H1 (cell line): ENCODE results near the gene SLC12A4. TPM values are rescaled to one million over a fixed set of nuclear protein-coding genes. Genes with fewer than 3 reads are reported as not detected.

Experiments used
- CTCF ChIA-PET: fragments of 300-600 bp; sonication (Branson Sonifier 250); formaldehyde crosslinking; loops from one replicate; lab custom pipeline; 2021; ENCODE audit not compliant: partially characterized antibody; lab: Charles Lee
- POLR2A ChIA-PET: fragments of 300-600 bp; sonication (Branson Sonifier 250); formaldehyde crosslinking; loops from one replicate; lab custom pipeline; 2021; ENCODE audit warnings: inconsistent platforms; ENCODE audit not compliant: partially characterized antibody; lab: Charles Lee
- DNase-seq, 2 experiments: peaks; one replicate each; pipeline versions ENCODE4 v3.0.0 to v3.0.0-alpha.2; 2010 to 2022; ENCODE audit warnings: low spot score in 2 of 2, low read depth in 1 of 2, mixed read lengths in 1 of 2
- FAIRE-seq: peaks from 2 replicates; lab custom pipeline; 2011; peaks lifted over from hg19 to GRCh38; lab: Jason Lieb, UNC
- H2AFZ ChIP-seq: 2 replicates; pipeline ENCODE4 v1.8.1; 2012; ENCODE audit warnings: low read length, inconsistent platforms
- H2AK5ac ChIP-seq: 2 replicates; pipeline ENCODE4 v1.6.1; 2013; ENCODE audit warnings: low read depth, low read length
- H2BK120ac ChIP-seq: replicated peaks from 2 replicates; pipeline ENCODE3; 2013; ENCODE audit warnings: low read depth, low read length, inconsistent platforms
- H2BK12ac ChIP-seq: 2 replicates; pipeline ENCODE4 v1.6.1; 2013; ENCODE audit warnings: low read depth, low read length
- H2BK15ac ChIP-seq: 2 replicates; pipeline ENCODE4 v1.6.1; 2013; ENCODE audit warnings: low read length
- H2BK20ac ChIP-seq: 2 replicates; pipeline ENCODE4 v1.6.1; 2013; ENCODE audit warnings: low read length
- H2BK5ac ChIP-seq: 2 replicates; pipeline ENCODE4 v1.6.1; 2013; ENCODE audit warnings: low read depth, low read length
- H3K14ac ChIP-seq: 2 replicates; pipeline ENCODE4 v1.6.1; 2013; ENCODE audit warnings: inconsistent platforms; ENCODE audit not compliant: insufficient read length
- H3K18ac ChIP-seq: 2 replicates; pipeline ENCODE4 v1.6.1; 2013; ENCODE audit warnings: low read length; ENCODE audit errors: extremely low read depth
- H3K23ac ChIP-seq: 2 replicates; pipeline ENCODE4 v1.6.1; 2013; ENCODE audit warnings: inconsistent platforms; ENCODE audit not compliant: insufficient read length
- H3K23me2 ChIP-seq: 2 replicates; pipeline ENCODE4 v1.6.1; 2013; ENCODE audit warnings: low read depth, low read length
- H3K27ac ChIP-seq: 2 replicates; pipeline ENCODE4 v1.6.1; 2011; ENCODE audit warnings: low read depth, low read length, inconsistent platforms
- H3K27me3 ChIP-seq, 4 experiments: replicated peaks in 1 of 4; 1 replicate in 1 of 4; 2 replicates in 3 of 4; pipeline versions ENCODE4 v1.6.1 to v1.8.1; 2011 to 2013; ENCODE audit warnings: low read length in 3 of 4, mild to moderate bottlenecking in 3 of 4, inconsistent platforms in 2 of 4, mixed read lengths in 2 of 4, moderate library complexity in 1 of 4; ENCODE audit not compliant: control insufficient read depth in 3 of 4, insufficient read depth in 3 of 4; ENCODE audit errors: extremely low read depth in 1 of 4
- H3K36me3 ChIP-seq, 4 experiments: 2 replicates each; pipeline versions ENCODE4 v1.6.1 to v1.8.1; 2011 to 2013; ENCODE audit warnings: mild to moderate bottlenecking in 4 of 4, low read length in 3 of 4, moderate library complexity in 2 of 4, control low read depth in 1 of 4, inconsistent platforms in 1 of 4; ENCODE audit not compliant: insufficient read depth in 4 of 4, control insufficient read depth in 2 of 4
- H3K4ac ChIP-seq: replicated peaks from 2 replicates; pipeline ENCODE3; 2013; ENCODE audit warnings: low read length, low read depth, mixed read lengths, inconsistent platforms; ENCODE audit not compliant: insufficient read length
- H3K4me1 ChIP-seq, 4 experiments: replicated peaks in 1 of 4; 1 replicate in 1 of 4; 2 replicates in 3 of 4; pipeline versions ENCODE4 v1.6.1 to v1.8.1; 2011 to 2013; ENCODE audit warnings: low read length in 3 of 4, inconsistent platforms in 2 of 4, mixed read lengths in 1 of 4; ENCODE audit not compliant: insufficient read depth in 4 of 4, control insufficient read depth in 3 of 4
- H3K4me2 ChIP-seq, 2 experiments: 2 replicates each; pipeline versions ENCODE4 v1.6.1 to v1.8.1; 2011 to 2013; ENCODE audit warnings: low read depth in 2 of 2, low read length in 2 of 2, control low read depth in 1 of 2, inconsistent platforms in 1 of 2, mild to moderate bottlenecking in 1 of 2; ENCODE audit not compliant: insufficient read depth in 1 of 2
- H3K4me3 ChIP-seq, 4 experiments: fragments of 200-600, 300-600 bp in 1 of 4; sonication (generic), shearing (Covaris generic), sonication (Bioruptor Twin) in 1 of 4; 2 replicates each; pipeline versions ENCODE4 v1.5.1 to v1.8.1; 2011 to 2016; ENCODE audit warnings: low read length in 4 of 4, low read depth in 3 of 4, control low read depth in 2 of 4, inconsistent platforms in 2 of 4, mild to moderate bottlenecking in 2 of 4, mixed read lengths in 1 of 4, moderate library complexity in 1 of 4; ENCODE audit not compliant: insufficient read depth in 2 of 4; ENCODE audit errors: extremely low read depth in 1 of 4
- H3K56ac ChIP-seq: replicated peaks from 2 replicates; pipeline ENCODE3; 2013; ENCODE audit warnings: low read depth, mild to moderate bottlenecking, mixed read lengths, low read length, inconsistent platforms; ENCODE audit not compliant: insufficient read length
- H3K79me1 ChIP-seq: 2 replicates; pipeline ENCODE4 v1.6.1; 2013; ENCODE audit warnings: low read depth, low read length, control low read depth
- H3K79me2 ChIP-seq, 2 experiments: 2 replicates each; pipeline versions ENCODE4 v1.6.1 to v1.8.1; 2012 to 2013; ENCODE audit warnings: low read length in 2 of 2, mild to moderate bottlenecking in 2 of 2, inconsistent platforms in 1 of 2; ENCODE audit not compliant: insufficient read depth in 2 of 2, control insufficient read depth in 1 of 2
- H3K9ac ChIP-seq, 4 experiments: replicated peaks in 1 of 4; 1 replicate in 1 of 4; 2 replicates in 3 of 4; pipeline versions ENCODE4 v1.6.1 to v1.8.1; 2011 to 2013; ENCODE audit warnings: low read depth in 3 of 4, low read length in 3 of 4, control low read depth in 2 of 4, mild to moderate bottlenecking in 2 of 4, moderate library complexity in 2 of 4, inconsistent platforms in 1 of 4; ENCODE audit errors: extremely low read depth in 1 of 4
- H3K9me3 ChIP-seq, 2 experiments: 2 replicates each; pipeline versions ENCODE4 v1.6.1 to v1.8.1; 2012 to 2013; ENCODE audit warnings: mild to moderate bottlenecking in 2 of 2, moderate library complexity in 2 of 2, control low read depth in 1 of 2, inconsistent platforms in 1 of 2, low read depth in 1 of 2, low read length in 1 of 2, mixed read lengths in 1 of 2; ENCODE audit not compliant: insufficient read depth in 2 of 2
- H4K20me1 ChIP-seq, 2 experiments: replicated peaks in 1 of 2; 2 replicates each; pipeline versions ENCODE3 to v1.8.1; 2011 to 2013; ENCODE audit warnings: inconsistent platforms in 2 of 2, low read length in 2 of 2, mild to moderate bottlenecking in 1 of 2; ENCODE audit not compliant: insufficient read depth in 2 of 2, control insufficient read depth in 1 of 2
- H4K5ac ChIP-seq: 2 replicates; pipeline ENCODE4 v1.6.1; 2013; ENCODE audit warnings: low read length, low read depth, mixed read lengths, inconsistent platforms; ENCODE audit not compliant: insufficient read length
- H4K8ac ChIP-seq: 2 replicates; pipeline ENCODE4 v1.8.0; 2013; ENCODE audit warnings: mild to moderate bottlenecking, moderate library complexity, low read length, inconsistent platforms; ENCODE audit not compliant: insufficient read depth; ENCODE audit errors: extremely low read depth
- H4K91ac ChIP-seq: replicated peaks from 2 replicates; pipeline ENCODE3; 2013; ENCODE audit warnings: low read length, mixed read lengths, inconsistent platforms; ENCODE audit not compliant: insufficient read length
- SP2 ChIP-seq: IDR thresholded peaks from 2 replicates; pipeline ENCODE4 v1.6.1; 2012; ENCODE audit warnings: mild to moderate bottlenecking, low read length, inconsistent platforms
- WGBS, 2 experiments: shearing (Covaris generic) in 1 of 2; methylation state at CpG; one replicate each; pipeline versions ENCODE4 v1.1.6 to v1.1.7; 2013 to 2015; ENCODE audit warnings: low lambda C conversion rate in 2 of 2, mixed read lengths in 2 of 2, inconsistent platforms in 1 of 2, low coverage in 1 of 2, missing lambda C conversion rate in 1 of 2; ENCODE audit not compliant: insufficient replicate concordance in 2 of 2, insufficient coverage in 1 of 2, insufficient read length in 1 of 2; ENCODE audit errors: extremely low coverage in 1 of 2, missing lambda C conversion rate in 1 of 2; 5-methylcytosine and 5-hydroxymethylcytosine counted together
- polyA plus RNA-seq, 7 experiments: library from polyadenylated mRNA; depleted of rRNA in 3 of 7; stranded (reverse) in 5 of 7; unstranded in 2 of 7; fragments of >200 nt in 5 of 7; fragments of 200-250 nt in 2 of 7; gene quantifications; 1 replicate in 5 of 7; 2 replicates in 1 of 7; 4 replicates in 1 of 7; pipeline versions ENCODE4 v1.2.1 to v1.2.3, GENCODE V29; 2011 to 2013; ENCODE audit warnings: missing spikeins in 2 of 7, mixed read lengths in 2 of 7
- total RNA-seq: library from RNA; stranded (reverse); fragmentation: NEBNext Ultra II Directional; extraction: Animal tissue kit (Norgen Biotek cat#: 25700); gene quantifications from 2 replicates; pipeline ENCODE4 v1.2.1, GENCODE V29; 2021

SLC12A4 gene
- total and polyA plus RNA-seq, 2 of the 8 experiments (the other 6 are each of a cell fraction or from before 2014, with no cell fraction given), result 41.3 to 49.3 TPM

GRCh38 chr16:67982011-67982696 lies 13.7 kb upstream of the SLC12A4 start:
- H3K79me1 ChIP-seq, result no peaks in the 10 kb centered on the region
- no peak overlapping the region for H3K27ac ChIP-seq
- H3K4ac ChIP-seq, result no peak overlapping the region
- 93% methylated on average over 33 of the region's 49 CpGs; no CpG with 5 or more reads in 1 of the 2 experiments for WGBS, 2 experiments
- H4K20me1 ChIP-seq, result no peaks in the 10 kb centered on the region
- H3K27me3 ChIP-seq, result peaks cover 0 to 2% (median 0%) of the 10 kb centered on the region in 4 experiments; a peak in 2 of 7 replicates
- H2AFZ ChIP-seq, result no peak overlapping the region
- no peak overlapping the region for H2BK5ac ChIP-seq
- H2AK5ac ChIP-seq, result no peak overlapping the region
- no peak overlapping the region for H3K4me2 ChIP-seq
- no peak for FAIRE-seq
- H2BK15ac ChIP-seq, result no peak overlapping the region
- H3K18ac ChIP-seq, result no peak overlapping the region
- no peaks in the 10 kb centered on the region for H3K79me2 ChIP-seq
- H4K8ac ChIP-seq, result no peak overlapping the region
- TF ChIP-seq SP2, result no peak
- H3K23ac ChIP-seq, result no peak overlapping the region
- no peaks in the 10 kb centered on the region; a peak in 1 of 4 replicates for H3K9me3 ChIP-seq
- H4K91ac ChIP-seq, result no peak overlapping the region
- ChIA-PET POLR2A (interaction anchor here (0.7 to 2.2 kb wide), 9 partner anchors 11 to 318 kb away, joined by 3 to 8 read pairs (median 3); partner anchors contain the start of genes DDX28, DUS2 and SLC12A4), CTCF (interaction anchor here (0.7 to 4.0 kb wide), 19 partner anchors 10 to 112 kb away, joined by 3 to 33 read pairs (median 5); partner anchors contain the start of genes DDX28, DPEP2 and DUS2)
- no peak overlapping the region for H3K4me3 ChIP-seq
- H2BK120ac ChIP-seq, result no peak overlapping the region
- H3K4me1 ChIP-seq, result peaks cover 0 to 4% (median 0%) of the 10 kb centered on the region in 4 experiments; a peak in 3 of 7 replicates
- H3K23me2 ChIP-seq, result no peaks in the 10 kb centered on the region
- H3K9ac ChIP-seq, result no peak overlapping the region
- H4K5ac ChIP-seq, result no peak overlapping the region
- H3K56ac ChIP-seq, result no peak overlapping the region
- no peak overlapping the region for H3K14ac ChIP-seq
- no peak for DNase-seq
- no peak overlapping the region for H2BK20ac ChIP-seq
- H2BK12ac ChIP-seq, result no peak overlapping the region
- H3K36me3 ChIP-seq, result no peaks in the 10 kb centered on the region; a peak in 1 of 8 replicates
